Sigmoid colon (tissue), 7 donors: ENCODE results near the gene CASKIN1. TPM values are rescaled to one million over a fixed set of nuclear protein-coding genes. Genes with fewer than 3 reads are reported as not detected.

ENCODE experiments used
- DNase-seq: peaks from one replicate; pipeline ENCODE4 v3.0.0-alpha.2; 2019
- H3K27ac ChIP-seq, 4 donors: fragments of 200-600 bp; sonication (generic); one replicate each; pipeline ENCODE4 v1.5.1; 2016 to 2019; ENCODE audit warnings: mild to moderate bottlenecking in 1 of 4
- H3K27me3 ChIP-seq, 3 donors: fragments of 200-600 bp; sonication (generic); one replicate each; pipeline ENCODE4 v1.5.1; 2019; ENCODE audit warnings: mild to moderate bottlenecking in 1 of 3
- H3K36me3 ChIP-seq, 4 donors: fragments of 200-600 bp; sonication (generic); one replicate each; pipeline ENCODE4 v1.5.1; 2016 to 2019
- H3K4me1 ChIP-seq, 4 donors: fragments of 200-600 bp; sonication (generic); one replicate each; pipeline ENCODE4 v1.5.1; 2017 to 2019
- H3K4me3 ChIP-seq, 4 donors: fragments of 200-600 bp; sonication (generic); one replicate each; pipeline ENCODE4 v1.5.1; 2017 to 2019; ENCODE audit warnings: mild to moderate bottlenecking in 2 of 4, moderate library complexity in 1 of 4
- H3K9me3 ChIP-seq, 4 donors: fragments of 200-600 bp in 3 of 4; sonication (generic) in 3 of 4; one replicate each; pipeline versions ENCODE4 v1.5.1 to v1.6.1; 2013 to 2019
- EP300 ChIP-seq, 4 donors: sonication (generic); formaldehyde crosslinking; IDR thresholded peaks; one replicate each; pipeline ENCODE4 v1.6.1; 2017; ENCODE audit warnings: antibody characterized with exemption in 4 of 4
- POLR2A ChIP-seq, 2 donors: fragments of 450-650 bp; IDR thresholded peaks; one replicate each; pipeline ENCODE4 v1.6.1; 2016; ENCODE audit warnings: antibody characterized with exemption in 2 of 2, mild to moderate bottlenecking in 2 of 2, moderate library complexity in 2 of 2
- POLR2AphosphoS5 ChIP-seq, 4 donors: sonication (generic); formaldehyde crosslinking; IDR thresholded peaks; one replicate each; pipeline ENCODE4 v1.6.1; 2017; ENCODE audit warnings: antibody characterized with exemption in 4 of 4
- WGBS, 2 donors: extraction: QIAGEN DNeasy Blood & Tissue Kit; methylation state at CpG; one replicate each; pipeline ENCODE4 v1.1.7; 2013; 5-methylcytosine and 5-hydroxymethylcytosine counted together
- intact Hi-C: fragments of 100-400 bp; cut with DNase I; formaldehyde crosslinking; loops from one replicate; pipeline ENCODE4 v1.15.1; 2023
- polyA plus RNA-seq, 3 donors: library from polyadenylated mRNA; stranded (reverse); fragments of 200-250 nt; gene quantifications; one replicate each; pipeline ENCODE4 v1.2.3, GENCODE V29; 2013
- total RNA-seq, 4 donors: library from RNA; depleted of rRNA; stranded (reverse); fragments of >200 nt; gene quantifications; one replicate each; pipeline ENCODE4 v1.1.0, GENCODE V29; 2016
- TF ChIP-seq, protein P1 (sequence below), 4 experiments: fragments of 450-650 bp in 3 of 4; fragments of 200-600 bp in 1 of 4; IDR thresholded peaks; one replicate each; pipeline ENCODE4 v1.5.1; 2016 to 2019; ENCODE audit warnings: antibody characterized with exemption in 4 of 4, mild to moderate bottlenecking in 3 of 4, moderate library complexity in 2 of 4
- donor health status: healthy with polysubstance abuse.
- donor health status: Bipolar disorder and iron deficiency.
- donor health status: healthy.

The CASKIN1 gene
- total and polyA plus RNA-seq, 7 donors, result under 0.01 to 0.55 (median 0.31) TPM; not detected in 1

DNA sequence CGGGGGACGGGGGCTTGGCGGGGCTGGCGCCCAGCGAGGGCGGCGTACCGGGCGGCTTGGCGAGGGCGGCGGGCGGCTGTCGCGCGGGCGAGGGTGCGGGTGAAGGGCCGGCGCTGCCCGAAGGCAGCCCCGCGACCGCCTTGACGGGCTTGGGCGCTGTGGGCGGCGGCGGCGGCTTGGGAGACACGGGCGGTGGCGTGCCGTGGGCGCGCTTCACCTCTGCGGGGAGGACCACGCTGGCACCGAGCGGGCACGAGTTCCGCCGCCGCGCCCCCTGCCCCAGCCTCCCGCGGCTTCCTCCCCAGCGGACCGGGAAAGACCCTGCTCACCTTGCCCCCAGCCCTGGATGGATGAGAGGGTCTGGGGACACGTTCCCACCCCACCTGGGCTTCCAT lies 17.3 kb downstream of the CASKIN1 start:
- H3K27ac ChIP-seq, result no peak overlapping the region
- 42 to 76% methylated on average over 50 of the region's 50 CpGs for WGBS, 2 donors
- H3K27me3 ChIP-seq, result peaks cover 0 to 8% (median 0%) of the 10 kb centered on the region in 3 donors
- H3K4me1 ChIP-seq, result peaks cover 0 to 5% (median 0%) of the 10 kb centered on the region in 4 donors
- H3K9me3 ChIP-seq, result no peaks in the 10 kb centered on the region
- no peak for DNase-seq
- intact Hi-C loops, result no loop called here
- H3K36me3 ChIP-seq, result peaks cover 26 to 41% (median 32%) of the 10 kb centered on the region in 4 donors
- TF ChIP-seq, protein P1, sequence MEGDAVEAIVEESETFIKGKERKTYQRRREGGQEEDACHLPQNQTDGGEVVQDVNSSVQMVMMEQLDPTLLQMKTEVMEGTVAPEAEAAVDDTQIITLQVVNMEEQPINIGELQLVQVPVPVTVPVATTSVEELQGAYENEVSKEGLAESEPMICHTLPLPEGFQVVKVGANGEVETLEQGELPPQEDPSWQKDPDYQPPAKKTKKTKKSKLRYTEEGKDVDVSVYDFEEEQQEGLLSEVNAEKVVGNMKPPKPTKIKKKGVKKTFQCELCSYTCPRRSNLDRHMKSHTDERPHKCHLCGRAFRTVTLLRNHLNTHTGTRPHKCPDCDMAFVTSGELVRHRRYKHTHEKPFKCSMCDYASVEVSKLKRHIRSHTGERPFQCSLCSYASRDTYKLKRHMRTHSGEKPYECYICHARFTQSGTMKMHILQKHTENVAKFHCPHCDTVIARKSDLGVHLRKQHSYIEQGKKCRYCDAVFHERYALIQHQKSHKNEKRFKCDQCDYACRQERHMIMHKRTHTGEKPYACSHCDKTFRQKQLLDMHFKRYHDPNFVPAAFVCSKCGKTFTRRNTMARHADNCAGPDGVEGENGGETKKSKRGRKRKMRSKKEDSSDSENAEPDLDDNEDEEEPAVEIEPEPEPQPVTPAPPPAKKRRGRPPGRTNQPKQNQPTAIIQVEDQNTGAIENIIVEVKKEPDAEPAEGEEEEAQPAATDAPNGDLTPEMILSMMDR (IDR thresholded peaks at IDR 0.05), result no peak
- TF ChIP-seq POLR2A (IDR thresholded peaks at IDR 0.05), result no peak
- TF ChIP-seq POLR2AphosphoS5 (IDR thresholded peaks at IDR 0.05), result no peak
- TF ChIP-seq EP300 (IDR thresholded peaks at IDR 0.05), result no peak
- H3K4me3 ChIP-seq, result no peak overlapping the region

DNA sequence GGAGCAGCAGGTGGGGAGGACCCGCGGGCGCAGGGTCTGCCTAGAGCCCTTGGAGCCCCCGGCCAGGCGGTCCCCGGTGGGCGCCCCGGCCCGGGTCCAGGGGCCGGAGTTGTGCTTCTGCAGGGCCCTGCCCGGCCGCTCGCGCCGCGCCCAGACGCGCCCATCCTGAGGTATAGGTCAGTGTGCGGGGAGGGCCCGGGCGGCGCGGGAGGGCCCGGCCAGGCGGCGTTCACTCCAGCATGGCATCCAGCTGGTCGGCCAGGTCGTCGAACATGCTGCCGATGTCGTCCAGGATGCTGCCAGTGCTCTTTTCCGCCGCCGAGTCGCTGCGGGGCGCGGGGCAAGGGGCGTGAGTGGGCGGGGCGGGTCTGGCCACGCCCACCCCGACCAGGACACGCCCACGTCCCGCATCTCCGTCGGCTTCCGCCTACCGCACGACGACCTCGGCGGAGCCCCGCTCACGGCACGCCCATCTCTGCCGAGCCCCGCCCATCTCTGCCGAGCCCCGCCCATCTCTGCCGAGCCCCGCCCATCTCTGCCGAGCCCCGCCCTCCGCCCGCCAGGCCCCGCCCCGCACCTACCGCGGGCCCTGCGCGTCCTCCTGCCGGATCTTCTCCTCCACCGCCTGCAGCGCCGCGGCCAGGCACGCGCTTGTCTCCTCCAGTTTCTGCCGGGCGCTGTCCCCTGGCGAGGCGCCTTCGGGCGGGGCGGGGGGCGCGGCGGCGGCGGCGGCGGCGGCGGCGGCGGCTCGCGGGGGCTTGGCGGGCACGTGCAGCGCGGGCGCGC lies 17.9 kb downstream of the CASKIN1 start:
- Histone ChIP-seq H3K27ac (no peak overlapping the region), H3K4me3 (no peak overlapping the region), H3K27me3 (peaks cover 0 to 8% (median 0%) of the 10 kb centered on the region in 3 donors), H3K9me3 (no peaks in the 10 kb centered on the region), H3K4me1 (peaks cover 0 to 5% (median 0%) of the 10 kb centered on the region in 4 donors), H3K36me3 (peaks cover 30 to 46% (median 38%) of the 10 kb centered on the region in 4 donors)
- peak in 1 of 4 donors; percentile 14 for TF ChIP-seq POLR2AphosphoS5 (IDR thresholded peaks at IDR 0.05)
- TF ChIP-seq, protein P1 (IDR thresholded peaks at IDR 0.05), result no peak
- WGBS, 2 donors, result 39 to 53% methylated on average over 106 of the region's 106 CpGs
- no peak for DNase-seq
- intact Hi-C loops, result no loop called here

DNA sequence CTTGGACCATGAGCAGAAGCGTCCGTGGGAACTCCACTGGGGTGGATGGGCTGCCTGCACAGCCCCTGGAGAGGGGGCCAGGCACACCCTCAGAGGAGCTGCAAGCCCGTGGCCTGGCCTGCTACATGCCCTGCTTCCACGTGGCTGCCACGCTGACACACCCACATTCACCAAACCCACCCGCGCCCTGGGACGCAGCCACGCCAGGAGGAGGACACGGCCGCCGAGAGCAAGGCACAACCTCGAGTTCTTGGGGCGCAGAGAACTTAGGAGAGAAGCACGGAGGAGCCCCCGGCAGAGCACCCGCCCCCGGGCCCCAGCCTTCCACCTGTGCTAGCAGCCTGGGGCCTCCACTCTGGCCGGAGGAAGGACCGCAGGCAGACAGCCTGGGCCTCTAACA lies 18.8 kb downstream of the CASKIN1 start:
- Histone ChIP-seq H3K27me3 (peaks cover 0 to 8% (median 0%) of the 10 kb centered on the region in 3 donors), H3K36me3 (peaks cover 30 to 56% (median 45%) of the 10 kb centered on the region in 4 donors), H3K9me3 (no peaks in the 10 kb centered on the region), H3K4me3 (no peak overlapping the region), H3K4me1 (peaks cover 0 to 5% (median 0%) of the 10 kb centered on the region in 4 donors), H3K27ac (no peak overlapping the region)
- TF ChIP-seq EP300 (IDR thresholded peaks at IDR 0.05) (no peak), POLR2A (IDR thresholded peaks at IDR 0.05) (no peak), POLR2AphosphoS5 (IDR thresholded peaks at IDR 0.05) (no peak)
- TF ChIP-seq, protein P1 (IDR thresholded peaks at IDR 0.05), result no peak
- no peak for DNase-seq
- intact Hi-C loops, result no loop called here
- 94 to 95% methylated on average over 20 of the region's 20 CpGs for WGBS, 2 donors

DNA sequence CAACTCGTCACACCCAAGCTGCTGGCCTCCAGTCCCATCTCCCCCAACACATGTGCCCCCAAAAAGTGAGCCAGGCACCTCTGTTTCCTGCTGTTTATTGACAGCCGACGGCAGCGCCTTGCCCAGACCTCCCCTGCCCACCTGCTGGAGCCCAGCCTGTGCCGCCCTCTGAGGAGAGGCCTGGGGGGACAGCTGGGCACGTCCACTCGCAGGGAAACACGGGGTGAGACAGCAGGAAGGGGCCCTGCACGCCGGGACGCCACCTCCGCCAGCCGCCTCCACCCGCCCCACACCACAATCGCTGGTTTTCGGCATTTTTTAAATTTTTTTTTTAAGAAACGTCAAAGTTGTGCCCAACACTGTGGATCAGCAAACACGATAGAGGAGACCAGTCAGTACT lies 19.3 kb downstream of the CASKIN1 start:
- Histone ChIP-seq H3K4me3 (no peak overlapping the region), H3K27ac (no peak overlapping the region), H3K9me3 (no peaks in the 10 kb centered on the region), H3K4me1 (peaks cover 0 to 5% (median 0%) of the 10 kb centered on the region in 4 donors), H3K27me3 (peaks cover 0 to 8% (median 0%) of the 10 kb centered on the region in 3 donors), H3K36me3 (peaks cover 30 to 61% (median 45%) of the 10 kb centered on the region in 4 donors)
- no peak for DNase-seq
- WGBS, 2 donors, result 93% methylated on average over 18 of the region's 18 CpGs
- no peak for TF ChIP-seq POLR2AphosphoS5 (IDR thresholded peaks at IDR 0.05)
- TF ChIP-seq EP300 (IDR thresholded peaks at IDR 0.05), result no peak
- TF ChIP-seq POLR2A (IDR thresholded peaks at IDR 0.05), result no peak
- TF ChIP-seq, protein P1 (IDR thresholded peaks at IDR 0.05), result no peak
- intact Hi-C loops, result no loop called here
